ENCODE measurements around the gene NCOA6. TPM values are rescaled to one million over a fixed set of nuclear protein-coding genes. Genes with fewer than 3 reads are reported as not detected.

Gene NCOA6
- total and polyA plus RNA-seq, 5 donors from 2014 or later: 1.7 to 31.5 (median 3.9) TPM

GRCh38 chr20:34675993-34676641 lies 149.3 kb downstream of the NCOA6 start:
- peaks cover 6 to 28% (median 17%) of the 10 kb centered on the region in 4 donors for H3K4me1 Mint-ChIP-seq
- Histone ChIP-seq H3K27ac (ENCODE audit: insufficient read depth, low read length, poor library complexity, severe bottlenecking) (peak overlapping the region; percentile 85), H3K27me3 (ENCODE audit: control insufficient read depth, insufficient read depth, low read length) (no peaks in the 10 kb centered on the region), H3K9me3 (ENCODE audit: control insufficient read depth in 2 of 2, low read length in 2 of 2) (no peaks in the 10 kb centered on the region), H3K36me3 (ENCODE audit: control insufficient read depth, insufficient read depth, low read length) (no peaks in the 10 kb centered on the region), H3K4me1 (ENCODE audit: control insufficient read depth, insufficient read depth, low read length, poor library complexity, severe bottlenecking) (peaks cover 12% of the 10 kb centered on the region), H3K4me3 (ENCODE audit: low read depth, low read length) (peak overlapping the region; percentile 83)
- peak overlapping the region; percentile 96 to 98 (median 97) for H3K4me3 Mint-ChIP-seq
- no peaks in the 10 kb centered on the region for H3K27me3 Mint-ChIP-seq
- DNase-seq (peak in 1 of 3 donors; percentile 9), ATAC-seq (ENCODE audit: low read depth in 2 of 2) (no peak)
- H3K36me3 Mint-ChIP-seq: peaks cover 7% of the 10 kb centered on the region
- peak overlapping the region; percentile 91 to 98 (median 95) for H3K27ac Mint-ChIP-seq
- H3K9me3 Mint-ChIP-seq: no peaks in the 10 kb centered on the region

GRCh38 chr20:34675561-34675960 lies 149.9 kb downstream of the NCOA6 start:
- Histone ChIP-seq H3K27ac (ENCODE audit: insufficient read depth, low read length, poor library complexity, severe bottlenecking) (peak overlapping the region; percentile 85), H3K4me1 (ENCODE audit: control insufficient read depth, insufficient read depth, low read length, poor library complexity, severe bottlenecking) (peaks cover 12% of the 10 kb centered on the region), H3K27me3 (ENCODE audit: control insufficient read depth, insufficient read depth, low read length) (no peaks in the 10 kb centered on the region), H3K4me3 (ENCODE audit: low read depth, low read length) (peak overlapping the region; percentile 83), H3K9me3 (ENCODE audit: control insufficient read depth in 2 of 2, low read length in 2 of 2) (no peaks in the 10 kb centered on the region), H3K36me3 (ENCODE audit: control insufficient read depth, insufficient read depth, low read length) (no peaks in the 10 kb centered on the region)
- DNase-seq (no peak), ATAC-seq (ENCODE audit: low read depth in 2 of 2) (no peak)
- Mint-ChIP-seq H3K36me3 (peaks cover 7% of the 10 kb centered on the region), H3K9me3 (no peaks in the 10 kb centered on the region), H3K27ac (peak overlapping the region in 2 of 3 donors; percentile 7 to 56), H3K4me1 (peaks cover 2 to 28% (median 17%) of the 10 kb centered on the region in 4 donors), H3K27me3 (no peaks in the 10 kb centered on the region), H3K4me3 (peak overlapping the region in 3 of 4 donors; percentile 47 to 97 (median 96))

DNA sequence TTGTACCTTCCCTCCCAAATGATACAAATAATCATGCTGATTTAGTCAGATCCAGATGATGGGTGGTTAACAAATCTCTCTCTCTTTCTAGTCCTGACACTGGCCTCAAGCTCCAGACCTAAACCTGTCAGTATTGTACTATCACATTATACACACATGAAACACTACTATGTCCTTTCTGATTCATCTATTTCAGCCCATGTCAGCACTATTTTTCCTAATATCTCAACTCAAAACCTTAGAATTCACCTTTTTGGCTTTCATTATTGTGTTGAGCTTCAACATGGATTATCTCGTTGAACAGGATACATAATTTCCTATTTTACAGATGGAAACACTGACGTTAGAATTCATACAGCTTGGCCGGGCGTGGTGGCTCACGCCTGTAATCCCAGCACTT lies 152.0 kb downstream of the NCOA6 start:
- no peak for ATAC-seq (ENCODE audit: low read depth in 2 of 2)
- Histone ChIP-seq H3K36me3 (ENCODE audit: control insufficient read depth, insufficient read depth, low read length) (no peaks in the 10 kb centered on the region), H3K4me3 (ENCODE audit: low read depth, low read length) (no peak overlapping the region), H3K27me3 (ENCODE audit: control insufficient read depth, insufficient read depth, low read length) (no peaks in the 10 kb centered on the region), H3K27ac (ENCODE audit: insufficient read depth, low read length, poor library complexity, severe bottlenecking) (no peak overlapping the region), H3K9me3 (ENCODE audit: control insufficient read depth in 2 of 2, low read length in 2 of 2) (no peaks in the 10 kb centered on the region), H3K4me1 (ENCODE audit: control insufficient read depth, insufficient read depth, low read length, poor library complexity, severe bottlenecking) (peaks cover 12% of the 10 kb centered on the region)
- no peaks in the 10 kb centered on the region for H3K9me3 Mint-ChIP-seq
- no peak overlapping the region for H3K27ac Mint-ChIP-seq
- no peaks in the 10 kb centered on the region for H3K27me3 Mint-ChIP-seq
- peaks cover 11% of the 10 kb centered on the region for H3K36me3 Mint-ChIP-seq
- peaks cover 4 to 28% (median 21%) of the 10 kb centered on the region in 4 donors for H3K4me1 Mint-ChIP-seq
- H3K4me3 Mint-ChIP-seq: peak overlapping the region in 1 of 4 donors; percentile 52
- no peak for DNase-seq

- DNase-seq (no peak), ATAC-seq (ENCODE audit: low read depth in 2 of 2) (no peak)
- peaks cover 4 to 10% (median 5%) of the 10 kb centered on the region in 4 donors for H3K4me1 Mint-ChIP-seq
- no peaks in the 10 kb centered on the region for H3K27me3 Mint-ChIP-seq
- Histone ChIP-seq H3K27ac (ENCODE audit: insufficient read depth, low read length, poor library complexity, severe bottlenecking) (no peak overlapping the region), H3K4me1 (ENCODE audit: control insufficient read depth, insufficient read depth, low read length, poor library complexity, severe bottlenecking) (no peaks in the 10 kb centered on the region), H3K4me3 (ENCODE audit: low read depth, low read length) (no peak overlapping the region), H3K9me3 (ENCODE audit: control insufficient read depth in 2 of 2, low read length in 2 of 2) (no peaks in the 10 kb centered on the region), H3K36me3 (ENCODE audit: control insufficient read depth, insufficient read depth, low read length) (no peaks in the 10 kb centered on the region), H3K27me3 (ENCODE audit: control insufficient read depth, insufficient read depth, low read length) (no peaks in the 10 kb centered on the region)
- H3K27ac Mint-ChIP-seq: no peak overlapping the region
- no peaks in the 10 kb centered on the region for H3K9me3 Mint-ChIP-seq
- H3K4me3 Mint-ChIP-seq: no peak overlapping the region
- H3K36me3 Mint-ChIP-seq: peaks cover 8% of the 10 kb centered on the region
These were observed 156.4 kb downstream of the NCOA6 start for GRCh38 chr20:34669094-34669493.

Other genes starting within 250 kb of the NCOA6 start
- gene PIGU, start 148.6 kb downstream of the NCOA6 start, total RNA-seq: 9.7 TPM
- 10 to 100 TPM; 33.9 to 44.6 (median 40.1) TPM for gene PIGU, start 148.6 kb downstream of the NCOA6 start, polyA plus RNA-seq
- gene TP53INP2, start 121.3 kb downstream of the NCOA6 start, total RNA-seq: 60.9 TPM
- gene TP53INP2, start 121.3 kb downstream of the NCOA6 start, polyA plus RNA-seq: under 1 TPM; 0.37 to 0.77 (median 0.47) TPM
- gene GGT7, start 47.2 kb upstream of the NCOA6 start, total RNA-seq: 20.9 TPM
- 1 to 10 TPM; 3.9 to 6.9 (median 5.4) TPM for gene GGT7, start 47.2 kb upstream of the NCOA6 start, polyA plus RNA-seq
- gene ACSS2, start 51.0 kb upstream of the NCOA6 start, total RNA-seq: 8.8 TPM
- gene ACSS2, start 51.0 kb upstream of the NCOA6 start, polyA plus RNA-seq: 10 to 100 TPM in 3 of 4 donors, 1 to 10 TPM in 1; 8.8 to 14.1 (median 12.8) TPM
- 26.0 TPM for gene GSS, start 130.2 kb upstream of the NCOA6 start, total RNA-seq
- gene GSS, start 130.2 kb upstream of the NCOA6 start, polyA plus RNA-seq: 10 to 100 TPM; 29.8 to 33.0 (median 31.4) TPM
- gene MYH7B, start 130.2 kb upstream of the NCOA6 start, total RNA-seq: 0.20 TPM
- under 1 TPM in 1 of 4 donors, not detected in 3; 0.35 TPM for gene MYH7B, start 130.2 kb upstream of the NCOA6 start, polyA plus RNA-seq